Neural crest cell (in vitro differentiated cells): ENCODE measurements around the gene HPX. TPM values are rescaled to one million over a fixed set of nuclear protein-coding genes. Genes with fewer than 3 reads are reported as not detected.
A peak's percentile ranks its signal among the peaks of the same experiment; 100 is the strongest.

Experiments used
- DNase-seq: peaks from one replicate; pipeline ENCODE4 v3.0.0; 2021; ENCODE audit warnings: low read depth, mixed read lengths, low spot score
- H3K27ac Mint-ChIP-seq: one replicate; pipeline ENCODE4 v1.8.0; 2021; ENCODE audit warnings: mild to moderate bottlenecking, mixed read lengths; ENCODE audit not compliant: unreplicated experiment
- H3K27me3 Mint-ChIP-seq: 2 replicates; pipeline ENCODE4 v1.8.0; 2021; ENCODE audit warnings: low read depth, mild to moderate bottlenecking, mixed read lengths
- H3K36me3 Mint-ChIP-seq: 2 replicates; pipeline ENCODE4 v1.8.0; 2021; ENCODE audit warnings: low read depth, mild to moderate bottlenecking, mixed read lengths
- H3K4me1 Mint-ChIP-seq: 2 replicates; pipeline ENCODE4 v1.8.0; 2021; ENCODE audit warnings: mixed read lengths
- H3K4me3 Mint-ChIP-seq: one replicate; pipeline ENCODE4 v1.8.0; 2021; ENCODE audit warnings: mild to moderate bottlenecking, mixed read lengths
- H3K9me3 Mint-ChIP-seq: 2 replicates; pipeline ENCODE4 v1.8.0; 2021; ENCODE audit warnings: mixed read lengths
- total RNA-seq: library from RNA; stranded (reverse); gene quantifications from 2 replicates; pipeline ENCODE4 v1.2.1, GENCODE V29; 2021
- TF ChIP-seq, protein P1 (sequence below): fragments of 200-600 bp; sonication (generic); conservative IDR thresholded peaks from 2 replicates; pipeline ENCODE4 v1.5.0; 2021; ENCODE audit warnings: antibody characterized with exemption, mild to moderate bottlenecking

The HPX gene
- total RNA-seq, 1 donor from 2014 or later, result 4.3 TPM

- H3K4me1 Mint-ChIP-seq, result peaks cover 27% of the 10 kb centered on the region
- H3K4me3 Mint-ChIP-seq, result peak overlapping the region; percentile 93
- no peak overlapping the region for H3K27ac Mint-ChIP-seq
- H3K27me3 Mint-ChIP-seq, result no peaks in the 10 kb centered on the region
- TF ChIP-seq, protein P1, sequence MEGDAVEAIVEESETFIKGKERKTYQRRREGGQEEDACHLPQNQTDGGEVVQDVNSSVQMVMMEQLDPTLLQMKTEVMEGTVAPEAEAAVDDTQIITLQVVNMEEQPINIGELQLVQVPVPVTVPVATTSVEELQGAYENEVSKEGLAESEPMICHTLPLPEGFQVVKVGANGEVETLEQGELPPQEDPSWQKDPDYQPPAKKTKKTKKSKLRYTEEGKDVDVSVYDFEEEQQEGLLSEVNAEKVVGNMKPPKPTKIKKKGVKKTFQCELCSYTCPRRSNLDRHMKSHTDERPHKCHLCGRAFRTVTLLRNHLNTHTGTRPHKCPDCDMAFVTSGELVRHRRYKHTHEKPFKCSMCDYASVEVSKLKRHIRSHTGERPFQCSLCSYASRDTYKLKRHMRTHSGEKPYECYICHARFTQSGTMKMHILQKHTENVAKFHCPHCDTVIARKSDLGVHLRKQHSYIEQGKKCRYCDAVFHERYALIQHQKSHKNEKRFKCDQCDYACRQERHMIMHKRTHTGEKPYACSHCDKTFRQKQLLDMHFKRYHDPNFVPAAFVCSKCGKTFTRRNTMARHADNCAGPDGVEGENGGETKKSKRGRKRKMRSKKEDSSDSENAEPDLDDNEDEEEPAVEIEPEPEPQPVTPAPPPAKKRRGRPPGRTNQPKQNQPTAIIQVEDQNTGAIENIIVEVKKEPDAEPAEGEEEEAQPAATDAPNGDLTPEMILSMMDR, result no peak
- no peaks in the 10 kb centered on the region for H3K36me3 Mint-ChIP-seq
- H3K9me3 Mint-ChIP-seq, result no peaks in the 10 kb centered on the region
- DNase-seq, result no peak
These were observed 52.0 kb downstream of the HPX start for GRCh38 chr11:6388748-6389147.

DNA sequence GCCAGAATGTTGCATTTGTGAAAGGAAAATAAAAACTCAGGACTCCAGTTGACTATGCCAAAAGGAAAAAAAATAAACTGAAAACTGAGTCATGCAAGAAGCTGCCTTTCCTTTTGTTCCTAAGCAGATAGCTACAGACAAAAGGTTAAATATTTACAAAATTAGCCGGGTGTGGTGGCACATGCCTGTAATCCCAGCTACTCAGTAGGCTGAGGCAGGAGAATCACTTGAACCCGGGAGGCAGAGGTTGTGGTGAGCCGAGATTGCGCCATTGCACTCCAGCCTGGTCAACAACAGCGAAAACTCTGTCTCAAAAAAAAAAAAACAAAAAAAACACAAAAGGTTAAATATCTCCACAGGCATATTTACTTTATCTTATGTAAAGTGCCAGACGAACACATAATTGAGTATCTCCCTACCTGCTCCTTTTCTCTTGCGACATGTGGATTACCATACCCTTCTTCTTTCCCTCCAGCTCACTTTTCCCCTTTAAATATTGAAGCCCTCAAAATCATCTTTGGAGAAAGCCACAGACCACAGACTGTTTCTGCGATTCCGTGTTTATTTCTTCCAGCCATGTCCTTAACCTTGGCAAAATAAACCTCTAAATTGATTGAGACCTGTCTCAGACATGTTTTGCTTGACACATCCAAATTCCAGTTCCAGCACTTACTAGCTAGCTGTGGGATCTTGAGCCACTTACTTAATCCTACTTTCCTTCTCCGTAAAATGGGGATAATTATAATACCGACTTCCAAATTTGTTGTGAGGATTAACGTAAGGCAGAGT lies 52.8 kb downstream of the HPX start:
- no peaks in the 10 kb centered on the region for H3K9me3 Mint-ChIP-seq
- H3K27me3 Mint-ChIP-seq, result no peaks in the 10 kb centered on the region
- no peaks in the 10 kb centered on the region for H3K36me3 Mint-ChIP-seq
- peaks cover 27% of the 10 kb centered on the region for H3K4me1 Mint-ChIP-seq
- peak overlapping the region; percentile 32 for H3K4me3 Mint-ChIP-seq
- TF ChIP-seq, protein P1, result no peak
- no peak for DNase-seq
- no peak overlapping the region for H3K27ac Mint-ChIP-seq

- Mint-ChIP-seq H3K27me3 (no peaks in the 10 kb centered on the region), H3K9me3 (no peaks in the 10 kb centered on the region), H3K4me3 (no peak overlapping the region), H3K4me1 (peaks cover 16% of the 10 kb centered on the region), H3K27ac (no peak overlapping the region), H3K36me3 (no peaks in the 10 kb centered on the region)
- no peak for DNase-seq
- TF ChIP-seq, protein P1, result no peak
These were observed 55.6 kb downstream of the HPX start for GRCh38 chr11:6385046-6385777.

Other genes with a start within 250 kb of the HPX start
- gene OR52W1, start 241.8 kb downstream of the HPX start, total RNA-seq, result not detected in 2 replicates
- not detected in 2 replicates for gene C11orf42, start 235.4 kb downstream of the HPX start, total RNA-seq
- 25.3 and 25.5 TPM in 2 replicates for gene FHIP1B, start 206.4 kb downstream of the HPX start, total RNA-seq
- gene CNGA4, start 201.9 kb downstream of the HPX start, total RNA-seq, result 0.16 TPM in 1 of 2 replicates, not detected in the other
- 0.51 TPM in 1 of 2 replicates, not detected in the other for gene CCKBR, start 181.1 kb downstream of the HPX start, total RNA-seq
- gene CAVIN3, start 120.5 kb downstream of the HPX start, total RNA-seq, result 5.8 and 9.9 TPM in 2 replicates
- gene SMPD1, start 50.5 kb downstream of the HPX start, total RNA-seq, result 14.6 and 17.7 TPM in 2 replicates
- gene APBB1, start 21.9 kb downstream of the HPX start, total RNA-seq, result 86.9 and 90.0 TPM in 2 replicates
- gene TRIM3, start 33.0 kb upstream of the HPX start, total RNA-seq, result 20.6 and 26.2 TPM in 2 replicates
- gene ARFIP2, start 40.3 kb upstream of the HPX start, total RNA-seq, result 52.4 and 57.1 TPM in 2 replicates
- gene TIMM10B, start 40.5 kb upstream of the HPX start, total RNA-seq, result 43.6 and 47.6 TPM in 2 replicates
- gene DNHD1, start 56.3 kb upstream of the HPX start, total RNA-seq, result 10.2 and 12.6 TPM in 2 replicates
- gene RRP8, start 162.6 kb upstream of the HPX start, total RNA-seq, result 22.5 and 23.7 TPM in 2 replicates
- 120 and 121 TPM in 2 replicates for gene ILK, start 162.8 kb upstream of the HPX start, total RNA-seq
- gene TAF10, start 171.2 kb upstream of the HPX start, total RNA-seq, result 133 and 143 TPM in 2 replicates
- gene TPP1, start 178.4 kb upstream of the HPX start, total RNA-seq, result 41.0 and 44.7 TPM in 2 replicates
- gene DCHS1, start 214.8 kb upstream of the HPX start, total RNA-seq, result 37.5 and 40.4 TPM in 2 replicates
- gene MRPL17, start 242.4 kb upstream of the HPX start, total RNA-seq, result 47.2 and 58.9 TPM in 2 replicates